ENCODE measurements around the gene SYNGR1.

SYNGR1 gene

GRCh38 chr22:39432361-39432811 is 82.6 kb downstream of the SYNGR1 start:
- FAIRE-seq, result no peak

- no peak for FAIRE-seq
Observed at GRCh38 chr22:39433476-39434242, 83.9 kb downstream of the SYNGR1 start.

- FAIRE-seq, result no peak
Observed at GRCh38 chr22:39434243-39434653, 84.5 kb downstream of the SYNGR1 start.

- no peak for FAIRE-seq
Observed at GRCh38 chr22:39434721-39435120, 84.9 kb downstream of the SYNGR1 start.
